ENCODE measurements around the gene DEFB114.
"Not testable (repeated sequence)": the region's sequence is repeated elsewhere in the genome, so short reads cannot be mapped to it uniquely, and the experiment has no call there.

DEFB114 gene

GRCh38 chr6:49951926-49952325 is 12.0 kb downstream of the DEFB114 start:
- no peak overlapping the region for H3K4me3 Mint-ChIP-seq
- no peak for ATAC-seq
- H3K36me3 Mint-ChIP-seq: no peaks in the 10 kb centered on the region
- peaks cover 7% of the 10 kb centered on the region for H3K9me3 Mint-ChIP-seq
- H3K27ac Mint-ChIP-seq: no peak overlapping the region
- no peaks in the 10 kb centered on the region for H3K4me1 Mint-ChIP-seq
- H3K27me3 Mint-ChIP-seq: no peaks in the 10 kb centered on the region

GRCh38 chr6:49950415-49950751 is 13.6 kb downstream of the DEFB114 start:
- no peaks in the 10 kb centered on the region for H3K27me3 Mint-ChIP-seq
- no peaks in the 10 kb centered on the region for H3K4me1 Mint-ChIP-seq
- no peak for ATAC-seq
- H3K27ac Mint-ChIP-seq: no peak overlapping the region
- no peaks in the 10 kb centered on the region for H3K36me3 Mint-ChIP-seq
- no peak overlapping the region for H3K4me3 Mint-ChIP-seq
- peaks cover 5% of the 10 kb centered on the region for H3K9me3 Mint-ChIP-seq

- ATAC-seq: no peak
- Mint-ChIP-seq H3K9me3 (peaks cover 7% of the 10 kb centered on the region), H3K27me3 (no peaks in the 10 kb centered on the region), H3K36me3 (no peaks in the 10 kb centered on the region), H3K4me1 (no peaks in the 10 kb centered on the region), H3K4me3 (no peak overlapping the region), H3K27ac (no peak overlapping the region)
Observed at GRCh38 chr6:49949062-49949461, 14.9 kb downstream of the DEFB114 start.

- H3K4me3 Mint-ChIP-seq: no peak overlapping the region
- H3K36me3 Mint-ChIP-seq: no peaks in the 10 kb centered on the region
- H3K4me1 Mint-ChIP-seq: no peaks in the 10 kb centered on the region
- ATAC-seq: no peak
- no peaks in the 10 kb centered on the region for H3K27me3 Mint-ChIP-seq
- peaks cover 8% of the 10 kb centered on the region for H3K9me3 Mint-ChIP-seq
- no peak overlapping the region for H3K27ac Mint-ChIP-seq
Observed at GRCh38 chr6:49946835-49947234, 17.1 kb downstream of the DEFB114 start.

- not testable (repeated sequence) for H3K27me3 Mint-ChIP-seq, H3K4me3 Mint-ChIP-seq, H3K4me1 Mint-ChIP-seq, H3K27ac Mint-ChIP-seq, H3K9me3 Mint-ChIP-seq, ATAC-seq, H3K36me3 Mint-ChIP-seq
Observed at GRCh38 chr6:49944068-49944467, 19.9 kb downstream of the DEFB114 start.

- no peaks in the 10 kb centered on the region for H3K36me3 Mint-ChIP-seq
- no peak overlapping the region for H3K27ac Mint-ChIP-seq
- H3K27me3 Mint-ChIP-seq: no peaks in the 10 kb centered on the region
- no peak for ATAC-seq
- no peaks in the 10 kb centered on the region for H3K4me1 Mint-ChIP-seq
- no peak overlapping the region for H3K4me3 Mint-ChIP-seq
- H3K9me3 Mint-ChIP-seq: peaks cover 6% of the 10 kb centered on the region
Observed at GRCh38 chr6:49939993-49940498, 23.9 kb downstream of the DEFB114 start.

- no peak for ATAC-seq
- H3K27ac Mint-ChIP-seq: no peak overlapping the region
Observed at GRCh38 chr6:49937811-49938210, 26.2 kb downstream of the DEFB114 start.

GRCh38 chr6:49937017-49937416 is 26.9 kb downstream of the DEFB114 start:
- H3K27ac Mint-ChIP-seq: no peak overlapping the region
- no peaks in the 10 kb centered on the region for H3K4me1 Mint-ChIP-seq
- no peak for ATAC-seq
- H3K36me3 Mint-ChIP-seq: no peaks in the 10 kb centered on the region
- H3K27me3 Mint-ChIP-seq: no peaks in the 10 kb centered on the region
- no peak overlapping the region for H3K4me3 Mint-ChIP-seq
- H3K9me3 Mint-ChIP-seq: no peaks in the 10 kb centered on the region

More at GRCh38 chr6:49937811-49938210, 26.2 kb downstream of the DEFB114 start:
- H3K36me3 Mint-ChIP-seq: no peaks in the 10 kb centered on the region
- H3K9me3 Mint-ChIP-seq: no peaks in the 10 kb centered on the region
- H3K4me3 Mint-ChIP-seq: no peak overlapping the region
- H3K27me3 Mint-ChIP-seq: no peaks in the 10 kb centered on the region
- no peaks in the 10 kb centered on the region for H3K4me1 Mint-ChIP-seq

- no peaks in the 10 kb centered on the region for H3K27me3 Mint-ChIP-seq
- H3K4me3 Mint-ChIP-seq: no peak overlapping the region
- no peaks in the 10 kb centered on the region for H3K36me3 Mint-ChIP-seq
- no peaks in the 10 kb centered on the region for H3K4me1 Mint-ChIP-seq
- no peak overlapping the region for H3K27ac Mint-ChIP-seq
- ATAC-seq: no peak
- peaks cover 2% of the 10 kb centered on the region for H3K9me3 Mint-ChIP-seq
Observed at GRCh38 chr6:49935387-49935786, 28.6 kb downstream of the DEFB114 start.

GRCh38 chr6:49934770-49935169 is 29.2 kb downstream of the DEFB114 start:
- no peak overlapping the region for H3K27ac Mint-ChIP-seq
- H3K36me3 Mint-ChIP-seq: no peaks in the 10 kb centered on the region
- no peaks in the 10 kb centered on the region for H3K4me1 Mint-ChIP-seq
- H3K4me3 Mint-ChIP-seq: no peak overlapping the region
- no peaks in the 10 kb centered on the region for H3K27me3 Mint-ChIP-seq
- H3K9me3 Mint-ChIP-seq: peaks cover 2% of the 10 kb centered on the region
- no peak for ATAC-seq

- ATAC-seq: peak; percentile 24
- Mint-ChIP-seq H3K36me3 (no peaks in the 10 kb centered on the region), H3K9me3 (peaks cover 2% of the 10 kb centered on the region), H3K4me3 (no peak overlapping the region), H3K4me1 (no peaks in the 10 kb centered on the region), H3K27me3 (no peaks in the 10 kb centered on the region), H3K27ac (no peak overlapping the region)
Observed at GRCh38 chr6:49933526-49933925, 30.4 kb downstream of the DEFB114 start.

GRCh38 chr6:49929340-49929739 is 34.6 kb downstream of the DEFB114 start:
- no peak overlapping the region for H3K27ac Mint-ChIP-seq
- no peaks in the 10 kb centered on the region for H3K4me1 Mint-ChIP-seq
- no peak for ATAC-seq
- H3K4me3 Mint-ChIP-seq: no peak overlapping the region
- H3K9me3 Mint-ChIP-seq: peaks cover 5% of the 10 kb centered on the region
- no peaks in the 10 kb centered on the region for H3K36me3 Mint-ChIP-seq
- no peaks in the 10 kb centered on the region for H3K27me3 Mint-ChIP-seq

- H3K36me3 Mint-ChIP-seq: no peaks in the 10 kb centered on the region
Observed at GRCh38 chr6:49923826-49924225, 40.1 kb downstream of the DEFB114 start.

GRCh38 chr6:49919935-49920644 is 43.9 kb downstream of the DEFB114 start:
- Mint-ChIP-seq H3K36me3 (no peaks in the 10 kb centered on the region), H3K27ac (no peak overlapping the region), H3K27me3 (no peaks in the 10 kb centered on the region), H3K9me3 (peaks cover 3% of the 10 kb centered on the region), H3K4me1 (no peaks in the 10 kb centered on the region), H3K4me3 (no peak overlapping the region)
- no peak for ATAC-seq

More at GRCh38 chr6:49923826-49924225, 40.1 kb downstream of the DEFB114 start:
- no peak overlapping the region for H3K4me3 Mint-ChIP-seq
- ATAC-seq: no peak
- H3K4me1 Mint-ChIP-seq: no peaks in the 10 kb centered on the region
- H3K27me3 Mint-ChIP-seq: no peaks in the 10 kb centered on the region
- H3K9me3 Mint-ChIP-seq: peaks cover 3% of the 10 kb centered on the region
- H3K27ac Mint-ChIP-seq: no peak overlapping the region

- Mint-ChIP-seq H3K27ac (no peak overlapping the region), H3K4me3 (no peak overlapping the region), H3K9me3 (peaks cover 3% of the 10 kb centered on the region), H3K4me1 (no peaks in the 10 kb centered on the region), H3K36me3 (no peaks in the 10 kb centered on the region), H3K27me3 (no peaks in the 10 kb centered on the region)
- no peak for ATAC-seq
Observed at GRCh38 chr6:49919261-49919660, 44.7 kb downstream of the DEFB114 start.

GRCh38 chr6:49918787-49919186 is 45.2 kb downstream of the DEFB114 start:
- Mint-ChIP-seq H3K4me1 (no peaks in the 10 kb centered on the region), H3K27me3 (no peaks in the 10 kb centered on the region), H3K36me3 (no peaks in the 10 kb centered on the region), H3K4me3 (no peak overlapping the region), H3K9me3 (peaks cover 3% of the 10 kb centered on the region), H3K27ac (no peak overlapping the region)
- no peak for ATAC-seq
